Tibial nerve (tissue), 3 donors: ENCODE data around the gene DET1.

Experiments
- POLR2A ChIP-seq, 2 donors: fragments of 450-650 bp; IDR thresholded peaks; one replicate each; pipeline ENCODE4 v1.6.1; 2017; ENCODE audit warnings: antibody characterized with exemption in 2 of 2, mild to moderate bottlenecking in 2 of 2, moderate library complexity in 2 of 2
- TF ChIP-seq, protein P1 (sequence below), 5 experiments: fragments of 200-600 bp in 3 of 5; fragments of 450-650 bp in 2 of 5; sonication (generic) in 3 of 5; IDR thresholded peaks; one replicate each; pipeline ENCODE4 v1.5.1; 2016 to 2019; ENCODE audit warnings: antibody characterized with exemption in 5 of 5, mild to moderate bottlenecking in 3 of 5, moderate library complexity in 2 of 5

- TF ChIP-seq, protein P1, sequence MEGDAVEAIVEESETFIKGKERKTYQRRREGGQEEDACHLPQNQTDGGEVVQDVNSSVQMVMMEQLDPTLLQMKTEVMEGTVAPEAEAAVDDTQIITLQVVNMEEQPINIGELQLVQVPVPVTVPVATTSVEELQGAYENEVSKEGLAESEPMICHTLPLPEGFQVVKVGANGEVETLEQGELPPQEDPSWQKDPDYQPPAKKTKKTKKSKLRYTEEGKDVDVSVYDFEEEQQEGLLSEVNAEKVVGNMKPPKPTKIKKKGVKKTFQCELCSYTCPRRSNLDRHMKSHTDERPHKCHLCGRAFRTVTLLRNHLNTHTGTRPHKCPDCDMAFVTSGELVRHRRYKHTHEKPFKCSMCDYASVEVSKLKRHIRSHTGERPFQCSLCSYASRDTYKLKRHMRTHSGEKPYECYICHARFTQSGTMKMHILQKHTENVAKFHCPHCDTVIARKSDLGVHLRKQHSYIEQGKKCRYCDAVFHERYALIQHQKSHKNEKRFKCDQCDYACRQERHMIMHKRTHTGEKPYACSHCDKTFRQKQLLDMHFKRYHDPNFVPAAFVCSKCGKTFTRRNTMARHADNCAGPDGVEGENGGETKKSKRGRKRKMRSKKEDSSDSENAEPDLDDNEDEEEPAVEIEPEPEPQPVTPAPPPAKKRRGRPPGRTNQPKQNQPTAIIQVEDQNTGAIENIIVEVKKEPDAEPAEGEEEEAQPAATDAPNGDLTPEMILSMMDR (IDR thresholded peaks at IDR 0.05): no peak
- no peak for TF ChIP-seq POLR2A (IDR thresholded peaks at IDR 0.05)
These were observed 25.4 kb upstream of the DET1 start for GRCh38 chr15:88571852-88572259.
